ENCODE data around the gene SORCS3.

GRCh38 chr10:104735757-104736391 lies 94.8 kb downstream of the SORCS3 start:
- TF ChIP-seq POLR2A (IDR thresholded peaks at IDR 0.05) (no peak), CTCF (IDR thresholded peaks at IDR 0.05 in 4 of 5, conservative IDR thresholded peaks at IDR 0.05 in 1 of 5) (no peak)
